T-helper 2 cell treated with Interferon-gamma antibody and Interleukin-4, amounts not matched to agents 5 μg/mL and 100 μg/mL, for 36 hours (primary cell): Measurements from ENCODE around the gene TTC17.

ENCODE experiments used
- DNase-seq: peaks from one replicate; pipeline ENCODE4 v3.0.0; 2021; ENCODE audit warnings: low spot score
- H3K27ac Mint-ChIP-seq: one replicate; pipeline ENCODE4 v1.8.0; 2021; ENCODE audit warnings: mild to moderate bottlenecking, mixed read lengths
- H3K27me3 Mint-ChIP-seq: one replicate; pipeline ENCODE4 v1.8.0; 2021; ENCODE audit warnings: low read depth, mixed read lengths
- H3K36me3 Mint-ChIP-seq: one replicate; pipeline ENCODE4 v1.8.0; 2021; ENCODE audit warnings: low read depth, mixed read lengths
- H3K4me1 Mint-ChIP-seq: one replicate; pipeline ENCODE4 v1.8.0; 2021; ENCODE audit warnings: low read depth, mixed read lengths
- H3K4me3 Mint-ChIP-seq: one replicate; pipeline ENCODE4 v1.8.0; 2022; ENCODE audit warnings: mild to moderate bottlenecking, moderate library complexity, mixed read lengths
- H3K9me3 Mint-ChIP-seq: one replicate; pipeline ENCODE4 v1.8.0; 2021; ENCODE audit warnings: mixed read lengths

The TTC17 gene

GRCh38 chr11:43542750-43543712 lies 184.3 kb downstream of the TTC17 start:
- H3K36me3 Mint-ChIP-seq: no peaks in the 10 kb centered on the region
- no peak overlapping the region for H3K4me3 Mint-ChIP-seq
- H3K4me1 Mint-ChIP-seq: no peaks in the 10 kb centered on the region
- H3K9me3 Mint-ChIP-seq: no peaks in the 10 kb centered on the region
- H3K27me3 Mint-ChIP-seq: peaks cover 25% of the 10 kb centered on the region
- no peak overlapping the region for H3K27ac Mint-ChIP-seq
- DNase-seq: no peak
